ENCODE measurements around the gene ATP8A2.

Gene ATP8A2

DNA sequence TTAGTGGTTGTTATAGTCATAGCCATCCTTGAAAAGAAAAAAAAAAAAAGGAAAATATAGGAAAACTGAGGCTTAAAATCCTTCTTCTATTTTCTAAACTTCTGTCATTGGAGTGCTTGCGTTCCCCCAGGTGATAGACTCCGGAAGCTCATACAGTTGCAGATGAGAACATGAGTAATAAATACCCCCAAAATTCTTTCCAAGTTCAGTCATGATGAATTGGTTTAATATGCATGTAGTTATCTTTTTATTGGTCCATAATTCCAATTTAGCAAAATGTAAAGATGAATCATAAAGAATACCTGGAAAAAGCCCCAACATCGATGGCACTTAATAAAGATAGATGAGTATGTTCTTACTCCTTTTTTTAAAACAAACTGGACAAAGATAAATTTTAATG is 487.8 kb downstream of the ATP8A2 start:
- DNase-seq (ENCODE audit: low read depth) = no peak

GRCh38 chr13:25860265-25860664 is 488.5 kb downstream of the ATP8A2 start:
- DNase-seq (ENCODE audit: low read depth) = no peak

GRCh38 chr13:25860862-25861261 is 489.1 kb downstream of the ATP8A2 start:
- DNase-seq (ENCODE audit: low read depth) = peak; percentile 13

GRCh38 chr13:25862156-25862555 is 490.4 kb downstream of the ATP8A2 start:
- no peak for DNase-seq (ENCODE audit: low read depth)

DNA sequence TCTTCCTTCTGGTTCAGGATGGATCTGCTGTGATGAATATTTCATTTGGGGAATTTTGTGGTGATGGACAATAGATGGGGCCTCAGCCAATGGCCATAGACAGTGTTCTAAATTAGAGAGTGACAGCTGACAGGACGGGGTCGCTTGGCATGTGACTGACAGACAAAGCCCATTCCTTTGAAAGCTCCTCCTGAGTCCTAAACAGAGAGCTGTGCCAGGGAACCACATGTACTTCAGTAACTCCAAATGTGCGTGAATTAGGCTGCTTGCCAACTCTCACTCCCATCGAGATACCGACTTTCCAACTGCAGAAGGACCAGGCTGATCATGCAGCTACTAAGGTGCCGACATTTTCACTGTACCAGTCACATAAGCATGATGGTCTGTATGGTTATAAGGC is 492.3 kb downstream of the ATP8A2 start:
- no peak for DNase-seq (ENCODE audit: low read depth)

DNA sequence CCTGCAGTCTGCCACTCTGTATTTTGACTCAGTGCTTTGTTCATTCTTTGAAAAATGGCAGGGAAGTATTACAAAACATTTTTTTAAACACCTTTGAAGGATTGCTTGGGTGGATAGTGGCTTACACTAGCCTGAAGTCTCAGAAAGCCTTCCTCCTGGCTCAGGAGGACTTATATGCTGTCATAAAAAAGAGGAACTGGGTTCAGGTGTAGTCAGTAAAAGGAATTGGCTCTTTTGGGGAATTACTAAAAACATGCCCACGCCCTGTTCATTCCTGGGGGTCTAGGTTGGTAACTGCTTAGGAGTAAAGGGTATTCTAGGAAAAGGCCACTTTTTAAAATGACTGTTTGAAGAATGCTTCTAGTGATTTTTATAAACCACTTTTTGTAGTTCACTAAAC is 493.2 kb downstream of the ATP8A2 start:
- no peak for DNase-seq (ENCODE audit: low read depth)

DNA sequence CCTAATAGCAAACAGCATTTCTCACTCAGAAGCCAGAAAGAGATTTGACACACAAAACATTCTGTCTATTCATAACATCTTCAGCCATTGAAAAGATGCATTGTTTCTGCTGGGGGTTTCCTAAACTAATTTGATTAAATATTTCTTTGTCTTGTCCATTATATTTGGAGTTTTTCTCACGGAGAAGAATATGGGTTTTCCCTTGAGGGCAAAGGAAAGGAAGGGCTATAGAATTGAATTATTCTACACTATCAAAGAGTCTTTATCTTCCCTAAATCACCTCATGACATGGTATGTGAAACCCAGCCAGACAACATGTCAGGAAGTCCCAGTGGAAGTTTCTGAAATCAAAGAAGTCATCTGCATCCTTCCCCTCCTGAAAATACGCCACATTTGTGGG is 493.6 kb downstream of the ATP8A2 start:
- no peak for DNase-seq (ENCODE audit: low read depth)

DNA sequence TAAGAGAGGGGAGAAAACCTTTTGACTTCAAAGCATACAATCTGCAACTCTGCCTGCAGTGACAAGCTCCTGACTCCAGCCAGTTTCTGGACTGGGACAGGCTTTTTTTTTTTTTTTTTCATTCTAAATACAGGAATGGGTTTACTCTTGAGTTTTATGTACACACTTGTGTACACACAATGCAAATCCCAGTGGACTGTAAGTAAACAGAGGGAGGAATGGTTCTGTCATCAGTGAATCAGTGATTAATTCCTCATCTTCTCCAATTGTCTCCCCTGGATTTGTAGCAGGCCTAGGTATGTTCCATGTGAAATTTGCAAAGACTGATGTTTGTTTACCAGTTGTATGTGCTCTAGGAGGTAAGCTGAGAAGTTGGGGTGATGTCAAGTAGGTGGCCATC is 495.3 kb downstream of the ATP8A2 start:
- no peak for DNase-seq (ENCODE audit: low read depth)

DNA sequence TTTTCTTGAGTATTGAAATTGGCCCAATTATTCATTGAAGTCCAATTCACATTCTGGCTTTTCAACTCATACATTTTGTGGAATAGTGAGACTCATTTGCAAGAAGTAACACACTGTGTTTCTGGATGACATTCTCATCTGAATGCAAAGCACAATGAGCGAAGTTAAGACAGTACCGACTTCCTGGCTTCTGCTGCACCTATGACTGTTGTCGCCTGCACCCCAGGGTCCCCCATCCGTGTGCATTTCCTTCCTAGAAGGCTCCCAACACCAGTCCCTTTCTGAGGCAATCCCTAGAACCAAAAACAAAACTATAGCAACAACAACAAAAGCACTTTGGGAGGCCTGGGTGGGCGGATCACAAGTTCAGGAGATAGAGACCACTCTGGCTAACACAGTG is 496.7 kb downstream of the ATP8A2 start:
- DNase-seq (ENCODE audit: low read depth) = no peak

- DNase-seq (ENCODE audit: low read depth) = no peak
Observed at GRCh38 chr13:25869941-25870340, 498.2 kb downstream of the ATP8A2 start.

GRCh38 chr13:25871389-25872125 is 499.8 kb downstream of the ATP8A2 start:
- DNase-seq (ENCODE audit: low read depth) = no peak

DNA sequence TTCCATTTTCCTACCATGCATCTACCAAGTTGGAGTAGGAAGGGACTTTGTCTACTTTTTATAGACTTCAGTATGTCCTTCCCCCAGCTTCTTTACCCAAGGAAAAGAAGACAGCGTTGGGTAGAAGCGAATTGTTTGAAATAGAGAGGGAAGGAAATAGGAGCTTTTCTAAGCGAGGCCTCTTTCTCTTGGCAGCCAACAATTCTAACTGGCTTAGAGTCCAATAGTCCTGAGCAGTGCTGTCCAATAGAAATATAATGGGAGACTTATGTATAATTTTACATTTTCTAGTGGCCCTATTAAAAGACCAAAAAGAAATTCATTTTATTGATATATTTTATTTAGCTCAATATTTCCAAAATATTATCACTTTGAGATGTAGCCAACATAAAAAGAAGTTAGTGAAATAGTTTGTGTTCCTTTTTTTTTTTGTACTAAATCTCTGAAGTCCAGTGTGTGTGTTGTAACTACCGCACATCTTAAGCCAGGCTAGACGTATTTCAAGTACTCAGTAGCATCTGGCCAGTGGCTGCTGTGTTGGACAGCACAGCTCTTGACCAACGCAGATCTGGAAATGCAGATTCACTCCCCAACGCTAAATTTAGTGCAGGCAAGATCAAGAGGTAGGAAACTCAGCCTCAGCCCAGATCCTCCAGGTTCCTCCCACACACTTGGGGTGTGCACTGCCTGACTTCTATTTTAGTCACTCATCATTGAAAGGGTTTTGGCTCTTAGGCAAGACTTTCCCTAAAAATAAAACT is 500.9 kb downstream of the ATP8A2 start:
- DNase-seq (ENCODE audit: low read depth) = no peak

GRCh38 chr13:25873242-25873612 is 501.5 kb downstream of the ATP8A2 start:
- no peak for DNase-seq (ENCODE audit: low read depth)

DNA sequence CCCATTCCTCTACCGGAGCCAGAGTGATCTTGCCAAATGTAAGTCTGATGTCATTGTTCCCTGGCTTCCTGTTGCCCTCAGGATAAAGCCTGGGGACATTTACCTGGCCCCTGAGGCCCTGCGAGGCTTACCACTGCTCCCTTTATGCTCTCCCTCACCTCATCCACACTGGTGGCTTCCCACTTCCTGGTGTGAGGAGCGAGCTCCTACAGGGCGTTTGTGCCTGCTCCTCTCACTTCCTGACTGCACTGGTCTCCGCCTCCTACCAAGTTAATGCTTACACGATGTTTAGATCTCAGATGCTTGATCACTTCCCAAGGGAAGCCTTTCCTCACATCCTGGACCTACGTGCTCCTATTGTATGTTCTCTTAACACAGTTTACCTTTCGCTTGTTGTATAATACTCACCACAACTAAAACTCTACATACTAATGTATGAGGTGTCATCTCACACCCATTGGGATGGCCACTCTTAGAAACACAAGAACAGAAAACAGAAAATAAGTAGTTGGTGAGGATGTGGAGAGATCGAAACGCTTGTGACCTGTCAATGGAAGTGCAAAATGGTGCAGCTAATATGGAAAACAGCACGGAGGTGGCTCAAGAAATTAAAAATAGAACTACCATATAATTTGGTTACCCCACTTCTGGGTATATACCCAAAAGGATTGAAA is 502.4 kb downstream of the ATP8A2 start:
- no peak for DNase-seq (ENCODE audit: low read depth)

GRCh38 chr13:25874907-25875306 is 503.1 kb downstream of the ATP8A2 start:
- no peak for DNase-seq (ENCODE audit: low read depth)

DNA sequence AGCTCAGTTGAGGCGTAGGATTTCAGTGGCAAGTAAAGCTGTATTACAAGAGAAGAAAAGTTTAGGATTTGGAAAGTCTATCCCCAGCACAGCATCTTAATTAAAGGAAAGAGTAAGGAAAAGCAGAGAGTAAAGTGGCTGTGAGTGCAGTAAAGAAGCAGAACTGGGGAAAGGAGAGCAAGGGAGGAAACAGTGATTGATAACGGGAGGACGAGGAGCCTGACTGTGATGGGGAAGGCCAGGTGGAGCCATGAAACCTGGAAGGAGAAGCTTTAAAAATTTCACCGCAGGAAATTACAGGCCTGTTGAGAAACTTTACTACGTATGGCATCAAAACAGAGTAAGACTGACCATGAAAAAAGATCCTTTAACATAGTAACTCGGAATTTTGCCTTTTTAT is 504.5 kb downstream of the ATP8A2 start:
- no peak for DNase-seq (ENCODE audit: low read depth)

GRCh38 chr13:25879466-25879865 is 507.7 kb downstream of the ATP8A2 start:
- no peak for DNase-seq (ENCODE audit: low read depth)

DNA sequence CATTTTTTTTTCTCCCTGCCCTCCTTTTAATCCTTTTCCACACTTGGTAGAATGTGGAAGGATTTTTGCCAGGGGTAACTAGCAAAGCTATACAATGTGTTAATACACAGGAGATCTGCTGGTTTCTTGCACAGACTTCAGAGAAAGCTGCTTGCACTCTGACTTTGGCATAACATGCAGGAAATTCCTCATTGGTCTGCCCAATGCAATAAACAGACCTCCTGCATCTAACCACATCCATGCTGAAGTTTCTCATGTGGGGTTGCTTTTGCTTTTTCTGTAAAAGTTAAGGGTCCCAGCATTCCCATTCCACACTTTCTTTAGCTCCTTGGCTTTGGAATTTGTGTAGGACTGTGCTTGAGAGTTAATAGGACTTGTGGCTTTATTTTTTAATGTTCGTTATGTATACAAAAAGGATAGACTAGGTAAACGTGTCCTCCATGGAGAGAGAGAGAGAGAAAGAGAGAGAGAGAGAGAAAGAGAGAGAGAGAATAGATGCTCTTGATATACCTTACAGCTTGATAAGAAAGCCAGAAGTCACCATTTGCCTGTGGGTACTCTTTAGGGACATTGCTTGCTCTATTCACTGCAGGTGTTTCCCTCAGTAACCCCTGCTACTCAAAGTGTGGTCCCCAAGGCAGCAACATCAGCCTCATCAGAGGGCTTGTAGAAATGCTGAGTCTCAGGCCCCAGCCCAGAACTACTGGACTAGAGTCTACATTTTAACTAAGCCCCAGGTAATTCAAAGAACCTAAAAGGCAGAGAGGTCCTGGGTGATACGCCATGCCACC is 509.6 kb downstream of the ATP8A2 start:
- DNase-seq (ENCODE audit: low read depth) = peak; percentile 1

GRCh38 chr13:25881971-25882451 is 510.2 kb downstream of the ATP8A2 start:
- DNase-seq (ENCODE audit: low read depth) = peak; percentile 22

- no peak for DNase-seq (ENCODE audit: low read depth)
Observed at GRCh38 chr13:25882466-25883357, 510.9 kb downstream of the ATP8A2 start.

DNA sequence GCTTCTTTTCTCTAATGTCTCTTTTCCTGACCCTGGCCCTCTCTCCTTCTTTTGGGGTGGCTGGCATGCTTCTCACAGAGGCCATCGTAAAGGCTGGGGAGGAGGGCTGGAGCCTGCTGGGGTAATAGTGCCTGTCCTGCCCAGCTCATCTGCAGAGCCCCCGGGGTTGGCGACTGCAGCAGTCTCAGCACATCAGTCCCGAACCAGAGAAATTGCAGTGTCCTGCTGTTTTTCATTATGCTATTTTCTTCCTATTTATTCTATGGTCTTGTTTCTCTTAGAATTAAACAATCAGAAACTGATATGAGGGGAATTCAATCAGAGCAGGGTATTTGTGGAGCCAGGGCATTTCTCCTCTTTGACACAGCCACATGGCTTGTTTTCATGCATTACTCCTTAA is 513.6 kb downstream of the ATP8A2 start:
- DNase-seq (ENCODE audit: low read depth) = no peak

Data from EH (cell line).